GM18873 (cell line): ENCODE measurements around the gene RNASE9.
"Not testable (repeated sequence)": the region's sequence is repeated elsewhere in the genome, so short reads cannot be mapped to it uniquely, and the experiment has no call there.

Experiments
- ATAC-seq: cut with Tn5 transposase; IDR thresholded peaks from one replicate; pipeline ENCODE4 v1.9.1; 2021; ENCODE audit warnings: mild to moderate bottlenecking, moderate library complexity, moderate number of reproducible peaks; ENCODE audit not compliant: unreplicated experiment, low FRiP score

The RNASE9 gene

DNA sequence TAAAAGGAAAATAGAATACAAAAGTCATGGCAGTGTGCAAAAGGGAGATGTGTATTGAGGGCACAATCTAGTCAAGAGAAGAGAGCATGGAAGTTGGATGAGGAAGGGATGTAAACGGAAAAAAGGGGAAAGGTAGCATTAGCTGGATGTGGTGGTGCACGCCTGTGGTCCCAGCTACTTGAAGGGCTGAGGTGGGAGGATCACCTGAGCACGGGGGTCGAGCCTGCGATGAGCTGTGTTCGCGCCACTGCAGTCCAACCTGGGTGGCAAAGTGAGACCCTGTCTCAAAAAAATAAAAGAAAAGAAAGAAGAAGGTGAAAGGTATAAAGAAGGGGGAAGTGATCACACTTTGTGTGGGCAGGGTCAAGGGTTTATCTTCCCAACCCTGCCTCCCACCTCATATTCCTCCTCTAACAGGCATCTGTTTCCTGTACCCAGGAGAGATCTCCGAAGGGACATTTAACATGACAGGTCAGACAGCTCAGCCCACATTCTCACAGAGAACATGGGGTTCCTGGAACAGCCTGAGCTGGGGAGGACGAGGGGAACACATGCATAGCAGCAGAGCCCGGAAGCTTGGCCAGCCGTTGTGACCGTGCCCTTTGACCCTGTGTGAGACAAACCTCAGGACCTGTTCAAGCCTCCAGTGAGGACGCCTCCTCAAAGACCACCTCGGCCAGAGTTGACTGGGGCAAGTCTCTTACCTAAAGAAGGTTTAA is 18.1 kb upstream of the RNASE9 start:
- no peak for ATAC-seq

DNA sequence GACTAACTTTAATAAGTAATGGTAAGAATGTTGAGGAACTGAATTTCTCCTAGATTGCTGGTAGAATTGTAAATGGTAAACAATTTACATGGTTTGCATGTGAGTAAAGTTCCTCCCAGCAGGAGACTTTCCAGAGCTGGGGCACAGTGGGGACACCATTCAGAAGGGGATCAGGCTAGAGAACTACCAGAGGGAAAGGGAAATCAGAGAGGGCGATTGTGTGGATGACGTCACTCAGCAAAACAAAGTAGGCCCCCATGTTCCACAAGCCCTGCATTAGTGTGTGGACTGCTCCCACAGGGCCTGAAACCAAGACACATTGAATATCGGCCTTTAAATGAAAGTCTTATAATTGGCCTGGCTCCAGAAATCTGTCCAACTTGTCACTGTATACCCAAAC is 17.5 kb upstream of the RNASE9 start:
- ATAC-seq, result no peak

DNA sequence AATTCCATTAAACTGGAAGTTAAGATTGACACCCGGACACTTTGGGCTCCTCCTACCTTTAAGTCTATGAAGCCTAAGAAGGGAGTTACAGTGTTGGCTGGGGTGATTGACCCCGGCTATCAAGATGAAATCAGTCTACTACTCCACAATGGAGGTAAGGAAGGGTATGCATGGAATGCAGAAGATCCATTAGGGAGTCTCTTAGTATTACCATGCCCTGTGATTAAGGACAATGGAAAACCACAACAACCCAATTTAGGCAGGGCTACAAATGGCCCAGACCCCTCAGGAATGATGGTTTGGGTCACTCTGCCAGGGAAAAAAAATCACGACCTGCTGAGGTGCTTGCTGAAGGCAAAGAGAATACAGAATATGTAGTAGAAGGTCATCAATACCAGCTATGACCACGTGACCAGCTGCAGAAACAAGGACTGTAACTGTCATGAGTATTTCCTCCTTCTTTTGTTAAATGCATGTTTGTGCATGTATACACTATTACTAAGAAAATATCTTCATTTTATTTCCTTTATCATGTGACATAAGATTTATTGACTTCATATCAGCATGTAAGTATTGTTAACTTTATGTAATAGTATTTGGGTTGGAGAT is 11.6 kb upstream of the RNASE9 start:
- ATAC-seq, result not testable (repeated sequence)

GRCh38 chr14:20570720-20571119 is 9.9 kb upstream of the RNASE9 start:
- ATAC-seq, result not testable (repeated sequence)

GRCh38 chr14:20569865-20570264 is 9.0 kb upstream of the RNASE9 start:
- not testable (repeated sequence) for ATAC-seq

- ATAC-seq, result no peak
These were observed 8.2 kb upstream of the RNASE9 start for GRCh38 chr14:20569066-20569465.

GRCh38 chr14:20568393-20568792 is 7.5 kb upstream of the RNASE9 start:
- ATAC-seq, result no peak

GRCh38 chr14:20567199-20567598 is 6.4 kb upstream of the RNASE9 start:
- ATAC-seq, result not testable (repeated sequence)

DNA sequence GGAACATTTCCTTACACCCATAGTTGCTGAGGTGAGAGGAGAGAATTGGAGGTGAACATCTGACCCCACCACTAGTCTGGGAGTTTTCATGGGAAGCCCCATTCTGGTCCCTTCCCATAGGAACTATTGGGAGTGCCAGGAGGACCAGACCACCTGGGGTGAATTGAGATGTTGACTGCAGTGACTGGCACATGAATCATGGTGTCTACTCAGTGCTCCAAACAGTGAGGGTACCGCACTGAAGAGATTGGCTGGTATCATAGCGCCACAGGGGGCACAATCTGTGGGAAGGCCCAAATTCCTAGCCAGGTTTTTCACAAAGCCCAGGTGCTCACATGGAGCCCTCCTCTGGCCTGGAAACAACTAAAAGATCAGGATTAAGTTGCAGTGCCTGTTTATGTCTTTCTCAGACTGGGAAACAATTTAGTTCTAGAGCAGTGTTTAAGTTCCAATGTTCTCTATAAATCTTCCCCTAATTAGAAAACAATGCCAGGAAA is 3.7 kb upstream of the RNASE9 start:
- ATAC-seq, result no peak

GRCh38 chr14:20563971-20564370 is 3.1 kb upstream of the RNASE9 start:
- ATAC-seq, result no peak

DNA sequence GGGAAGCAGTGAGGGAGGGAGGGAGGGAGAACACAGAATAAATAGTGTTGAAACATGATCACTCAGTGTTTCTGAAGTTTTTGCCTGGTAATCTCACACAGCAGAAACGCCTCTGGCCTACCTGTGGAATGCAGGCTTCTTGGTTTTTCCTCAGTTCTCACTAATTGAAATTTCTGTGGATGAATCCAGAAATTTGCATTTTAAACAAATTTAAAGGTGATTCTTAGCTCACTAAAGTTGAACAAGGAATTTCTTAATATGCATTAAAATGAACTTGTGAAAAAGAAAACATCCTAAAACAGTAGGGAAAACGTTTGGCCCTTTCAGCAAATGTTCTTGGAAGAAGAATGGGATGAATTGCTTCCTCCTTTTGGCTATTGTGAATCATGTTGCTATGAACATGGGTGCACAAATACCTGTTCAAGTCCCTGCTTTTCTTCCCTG is 1.4 kb downstream of the RNASE9 start:
- no peak for ATAC-seq

- no peak for ATAC-seq
These were observed 3.7 kb downstream of the RNASE9 start for GRCh38 chr14:20557212-20557542.

GRCh38 chr14:20556500-20557211 is 4.2 kb downstream of the RNASE9 start:
- ATAC-seq, result no peak

GRCh38 chr14:20555845-20556244 is 5.0 kb downstream of the RNASE9 start:
- no peak for ATAC-seq

- no peak for ATAC-seq
These were observed 7.8 kb downstream of the RNASE9 start for GRCh38 chr14:20553024-20553423.

GRCh38 chr14:20551606-20552005 is 9.2 kb downstream of the RNASE9 start:
- no peak for ATAC-seq

- ATAC-seq, result no peak
These were observed 9.9 kb downstream of the RNASE9 start for GRCh38 chr14:20550926-20551325.

- ATAC-seq, result no peak
These were observed 12.3 kb downstream of the RNASE9 start for GRCh38 chr14:20548414-20549158.

DNA sequence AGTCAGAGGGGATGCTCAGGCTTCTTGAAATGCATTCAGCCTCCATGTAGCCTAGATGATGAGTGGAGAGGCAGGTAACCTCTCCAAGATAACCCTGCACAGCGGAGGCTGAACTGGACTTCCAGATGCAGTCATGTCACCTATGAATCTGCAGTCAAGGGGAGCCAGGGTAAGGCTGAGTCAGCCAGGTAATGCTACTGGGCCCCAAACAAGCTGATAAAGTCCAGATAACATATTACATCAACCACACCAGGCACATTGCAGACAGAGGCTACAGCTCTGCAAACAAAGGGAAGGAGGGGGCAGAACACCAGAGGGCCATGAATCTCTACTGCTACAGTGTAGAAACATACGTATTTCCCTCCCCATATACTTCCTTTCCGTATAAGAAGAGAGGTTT is 14.0 kb downstream of the RNASE9 start:
- ATAC-seq, result no peak

- no peak for ATAC-seq
These were observed 20.9 kb downstream of the RNASE9 start for GRCh38 chr14:20539906-20540305.
